Measurements from ENCODE around the gene SRSF7. TPM values are rescaled to one million over a fixed set of nuclear protein-coding genes. Genes with fewer than 3 reads are reported as not detected.

The SRSF7 gene
- total RNA-seq, 1 donor from 2014 or later: 112 TPM

DNA sequence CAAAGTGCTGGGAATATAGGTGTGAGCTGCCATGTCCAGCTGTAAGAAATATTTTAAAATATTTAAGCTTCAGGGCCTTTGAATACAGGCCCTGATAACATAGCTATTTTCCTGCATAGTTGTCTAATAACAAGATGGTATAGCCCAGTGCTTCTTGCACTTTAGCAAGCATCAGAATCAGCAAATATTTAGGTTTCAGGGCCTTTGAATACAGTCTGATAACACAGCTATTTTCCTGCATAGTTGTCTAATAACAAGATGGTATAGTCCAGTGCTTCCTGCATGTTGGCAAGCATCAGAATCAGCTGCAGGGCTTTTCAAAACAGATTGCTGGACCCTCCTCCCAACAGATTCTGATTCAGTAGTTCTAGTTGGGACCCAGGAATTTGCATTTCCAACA lies 32.4 kb upstream of the SRSF7 start:
- no peaks in the 10 kb centered on the region for H3K27me3 ChIP-seq
- no peak overlapping the region for H3K4me3 ChIP-seq
- peaks cover 15% of the 10 kb centered on the region for H3K36me3 ChIP-seq
- intact Hi-C loops (cut with DNase I): no loop called here
- no peaks in the 10 kb centered on the region for H3K9me3 ChIP-seq
- H3K4me1 ChIP-seq: peaks cover 9% of the 10 kb centered on the region
- ATAC-seq (no peak), DNase-seq (no peak)
- no peak overlapping the region for H3K27ac ChIP-seq
- TF ChIP-seq, protein P1, sequence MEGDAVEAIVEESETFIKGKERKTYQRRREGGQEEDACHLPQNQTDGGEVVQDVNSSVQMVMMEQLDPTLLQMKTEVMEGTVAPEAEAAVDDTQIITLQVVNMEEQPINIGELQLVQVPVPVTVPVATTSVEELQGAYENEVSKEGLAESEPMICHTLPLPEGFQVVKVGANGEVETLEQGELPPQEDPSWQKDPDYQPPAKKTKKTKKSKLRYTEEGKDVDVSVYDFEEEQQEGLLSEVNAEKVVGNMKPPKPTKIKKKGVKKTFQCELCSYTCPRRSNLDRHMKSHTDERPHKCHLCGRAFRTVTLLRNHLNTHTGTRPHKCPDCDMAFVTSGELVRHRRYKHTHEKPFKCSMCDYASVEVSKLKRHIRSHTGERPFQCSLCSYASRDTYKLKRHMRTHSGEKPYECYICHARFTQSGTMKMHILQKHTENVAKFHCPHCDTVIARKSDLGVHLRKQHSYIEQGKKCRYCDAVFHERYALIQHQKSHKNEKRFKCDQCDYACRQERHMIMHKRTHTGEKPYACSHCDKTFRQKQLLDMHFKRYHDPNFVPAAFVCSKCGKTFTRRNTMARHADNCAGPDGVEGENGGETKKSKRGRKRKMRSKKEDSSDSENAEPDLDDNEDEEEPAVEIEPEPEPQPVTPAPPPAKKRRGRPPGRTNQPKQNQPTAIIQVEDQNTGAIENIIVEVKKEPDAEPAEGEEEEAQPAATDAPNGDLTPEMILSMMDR (IDR thresholded peaks at IDR 0.05): no peak

DNA sequence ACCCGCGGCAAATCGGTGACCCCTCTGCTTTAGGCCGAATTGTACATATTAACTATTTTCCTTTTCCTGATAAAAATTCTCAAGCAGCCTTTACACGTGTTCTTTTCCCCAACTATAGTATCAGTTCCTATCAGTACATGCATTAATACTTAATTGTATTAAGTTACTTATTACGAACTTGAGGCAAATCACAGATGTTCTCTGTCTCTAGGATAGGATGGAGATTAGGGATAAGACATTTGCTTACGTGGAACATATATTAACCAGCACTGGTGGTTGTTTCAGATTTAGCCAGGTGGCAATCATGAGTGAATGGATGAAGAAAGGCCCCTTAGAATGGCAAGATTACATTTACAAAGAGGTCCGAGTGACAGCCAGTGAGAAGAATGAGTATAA lies 27.5 kb upstream of the SRSF7 start:
- ATAC-seq (no peak), DNase-seq (no peak)
- Histone ChIP-seq H3K36me3 (peaks cover 15% of the 10 kb centered on the region), H3K27ac (peak overlapping the region; percentile 71), H3K27me3 (no peaks in the 10 kb centered on the region), H3K4me3 (peak overlapping the region; percentile 80), H3K4me1 (peaks cover 7% of the 10 kb centered on the region), H3K9me3 (no peaks in the 10 kb centered on the region)
- intact Hi-C loops (cut with DNase I): no loop called here
- TF ChIP-seq, protein P1 (IDR thresholded peaks at IDR 0.05): no peak

DNA sequence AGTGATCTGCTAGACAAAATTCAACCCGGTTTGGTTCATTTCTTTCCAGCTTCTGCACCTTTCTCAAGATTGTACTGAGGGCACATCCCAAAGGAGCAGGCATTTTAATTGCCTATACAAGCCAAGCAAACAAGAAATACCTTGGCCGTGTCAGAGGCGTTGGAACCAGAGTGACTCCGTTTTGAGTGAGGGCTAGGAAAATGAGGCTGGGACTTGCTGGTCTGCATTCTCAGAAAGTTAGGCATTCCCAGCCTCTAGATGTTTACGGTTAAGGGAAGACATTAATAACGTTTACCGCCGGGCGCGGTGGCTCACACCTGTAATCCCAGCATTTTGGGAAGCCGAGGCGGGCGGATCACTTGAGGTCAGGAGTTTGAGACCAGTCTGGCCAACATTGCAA lies 25.4 kb upstream of the SRSF7 start:
- no peaks in the 10 kb centered on the region for H3K27me3 ChIP-seq
- H3K4me1 ChIP-seq: peaks cover 7% of the 10 kb centered on the region
- H3K27ac ChIP-seq: no peak overlapping the region
- TF ChIP-seq, protein P1 (IDR thresholded peaks at IDR 0.05): no peak
- intact Hi-C loops (cut with DNase I): no loop called here
- ATAC-seq (no peak), DNase-seq (no peak)
- H3K36me3 ChIP-seq: peaks cover 9% of the 10 kb centered on the region
- H3K9me3 ChIP-seq: no peaks in the 10 kb centered on the region
- H3K4me3 ChIP-seq: no peak overlapping the region

DNA sequence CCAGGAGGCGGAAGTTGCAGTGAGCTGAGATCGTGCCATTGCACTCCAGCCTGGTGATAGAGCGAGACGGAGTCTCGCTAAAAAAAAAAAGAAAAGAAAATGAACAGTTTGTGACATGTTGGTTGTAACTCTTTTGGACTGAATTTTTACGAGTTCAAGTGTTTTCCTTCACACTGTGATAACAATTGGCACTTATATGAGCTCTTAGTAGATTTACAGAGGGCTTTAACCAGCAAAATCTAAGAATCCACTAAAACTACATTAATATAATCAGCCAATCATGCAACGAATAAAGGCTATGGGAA lies 24.7 kb upstream of the SRSF7 start:
- intact Hi-C loops (cut with DNase I): no loop called here
- no peak for DNase-seq
- Histone ChIP-seq H3K36me3 (peaks cover 2% of the 10 kb centered on the region), H3K4me3 (no peak overlapping the region), H3K9me3 (no peaks in the 10 kb centered on the region), H3K4me1 (peaks cover 7% of the 10 kb centered on the region), H3K27ac (no peak overlapping the region), H3K27me3 (no peaks in the 10 kb centered on the region)
- no peak for ATAC-seq
- TF ChIP-seq, protein P1 (IDR thresholded peaks at IDR 0.05): no peak

DNA sequence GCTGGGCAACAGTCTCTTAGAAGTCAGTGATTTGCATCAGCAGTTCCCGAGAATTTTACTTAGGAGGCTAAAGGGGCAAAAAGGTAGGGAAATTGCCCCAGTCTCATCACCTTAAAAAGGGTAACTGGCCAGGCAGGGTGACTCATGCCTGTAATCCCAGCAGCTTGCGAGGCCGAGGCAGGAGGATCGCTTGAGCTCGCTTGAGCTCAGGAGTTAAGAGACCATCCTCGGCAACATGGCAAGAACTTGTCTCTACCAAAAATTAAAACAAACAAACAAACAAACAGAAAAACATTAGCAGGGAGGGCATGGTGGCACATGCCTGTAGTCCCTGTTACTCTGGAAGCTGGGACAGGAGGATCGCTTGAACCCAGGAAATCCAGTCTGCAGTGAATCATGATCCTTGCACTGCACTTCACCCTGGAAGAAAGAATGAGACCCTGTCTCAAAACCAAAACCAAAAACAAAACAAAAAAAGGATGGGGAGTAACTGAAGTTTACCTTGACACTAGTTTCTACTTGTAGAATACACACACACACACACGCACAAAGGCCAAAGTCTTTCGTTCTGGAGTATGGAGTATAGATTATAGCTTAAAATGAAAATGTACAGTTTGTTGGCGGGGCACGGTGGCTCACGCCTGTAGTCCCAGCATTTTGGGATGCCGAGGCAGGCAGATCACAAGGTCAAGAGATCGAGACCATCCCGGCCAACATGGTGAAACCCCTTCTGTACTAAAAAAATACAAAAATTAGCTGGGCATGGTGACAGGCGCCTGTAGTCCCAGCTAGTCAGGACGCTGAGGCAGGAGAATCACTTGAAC lies 24.1 kb upstream of the SRSF7 start:
- no peaks in the 10 kb centered on the region for H3K36me3 ChIP-seq

More for the DNA sequence above, 24.1 kb upstream of the SRSF7 start:
- no peak overlapping the region for H3K4me3 ChIP-seq
- peaks cover 7% of the 10 kb centered on the region for H3K4me1 ChIP-seq
- TF ChIP-seq, protein P1 (IDR thresholded peaks at IDR 0.05): no peak
- no peaks in the 10 kb centered on the region for H3K9me3 ChIP-seq
- no peaks in the 10 kb centered on the region for H3K27me3 ChIP-seq
- DNase-seq (no peak), ATAC-seq (no peak)
- intact Hi-C loops (cut with DNase I): no loop called here
- no peak overlapping the region for H3K27ac ChIP-seq

All from upper lobe of right lung (tissue), 1 donor.